Upper lobe of left lung (tissue), 4 donors: ENCODE measurements around the gene SIRT3.

Source experiments
- POLR2AphosphoS5 ChIP-seq, 2 donors: sonication (generic); formaldehyde crosslinking; IDR thresholded peaks; one replicate each; pipeline ENCODE4 v1.5.1; 2017; ENCODE audit warnings: antibody characterized with exemption in 2 of 2
- TF ChIP-seq, protein P1 (sequence below), 6 experiments: fragments of 450-650 bp in 4 of 6; fragments of 200-600 bp in 2 of 6; sonication (generic) in 2 of 6; IDR thresholded peaks; one replicate each; pipeline ENCODE4 v1.5.1; 2016 to 2019; ENCODE audit warnings: antibody characterized with exemption in 6 of 6

DNA sequence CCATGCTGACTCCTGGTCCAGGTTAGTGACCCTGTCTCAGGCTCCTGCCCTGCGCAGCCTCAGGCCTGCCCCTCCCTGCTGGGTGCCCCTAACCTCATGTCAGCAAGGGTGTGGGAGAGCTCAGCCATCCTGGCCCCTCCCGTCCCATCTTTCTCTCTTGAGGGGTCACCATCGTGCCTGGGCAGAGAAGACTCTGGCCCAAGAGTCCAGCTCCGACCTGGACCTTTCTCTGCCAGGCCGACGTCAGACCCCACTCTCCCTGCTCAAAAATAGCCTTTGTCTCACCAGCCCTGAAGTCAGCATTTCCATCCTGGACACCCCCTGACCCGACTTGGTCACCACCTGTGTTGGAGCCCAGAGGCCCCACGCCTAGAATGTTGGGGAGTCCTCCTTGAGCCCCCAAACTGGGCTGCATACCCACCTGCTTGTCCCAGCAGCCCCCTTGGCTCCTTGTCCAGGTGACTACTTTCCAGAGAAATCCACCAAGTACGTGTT is 38.4 kb downstream of the SIRT3 start:
- TF ChIP-seq, protein P1, sequence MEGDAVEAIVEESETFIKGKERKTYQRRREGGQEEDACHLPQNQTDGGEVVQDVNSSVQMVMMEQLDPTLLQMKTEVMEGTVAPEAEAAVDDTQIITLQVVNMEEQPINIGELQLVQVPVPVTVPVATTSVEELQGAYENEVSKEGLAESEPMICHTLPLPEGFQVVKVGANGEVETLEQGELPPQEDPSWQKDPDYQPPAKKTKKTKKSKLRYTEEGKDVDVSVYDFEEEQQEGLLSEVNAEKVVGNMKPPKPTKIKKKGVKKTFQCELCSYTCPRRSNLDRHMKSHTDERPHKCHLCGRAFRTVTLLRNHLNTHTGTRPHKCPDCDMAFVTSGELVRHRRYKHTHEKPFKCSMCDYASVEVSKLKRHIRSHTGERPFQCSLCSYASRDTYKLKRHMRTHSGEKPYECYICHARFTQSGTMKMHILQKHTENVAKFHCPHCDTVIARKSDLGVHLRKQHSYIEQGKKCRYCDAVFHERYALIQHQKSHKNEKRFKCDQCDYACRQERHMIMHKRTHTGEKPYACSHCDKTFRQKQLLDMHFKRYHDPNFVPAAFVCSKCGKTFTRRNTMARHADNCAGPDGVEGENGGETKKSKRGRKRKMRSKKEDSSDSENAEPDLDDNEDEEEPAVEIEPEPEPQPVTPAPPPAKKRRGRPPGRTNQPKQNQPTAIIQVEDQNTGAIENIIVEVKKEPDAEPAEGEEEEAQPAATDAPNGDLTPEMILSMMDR (IDR thresholded peaks at IDR 0.05), result no peak
- no peak for TF ChIP-seq POLR2AphosphoS5 (IDR thresholded peaks at IDR 0.05)
